ENCODE measurements around the gene GLS.

GRCh38 chr2:190846746-190847145 is 33.9 kb upstream of the GLS start:
- TF ChIP-seq CTCF (IDR thresholded peaks at IDR 0.05) (no peak), POLR2A (IDR thresholded peaks at IDR 0.05) (no peak)

All from vagina (tissue), 2 donors.